GM18868 (cell line): ENCODE results near the gene CRYBA4.
A peak's percentile ranks its signal among the peaks of the same experiment; 100 is the strongest.

Experiments
- ATAC-seq: cut with Tn5 transposase; IDR thresholded peaks from one replicate; pipeline ENCODE4 v1.9.1; 2021; ENCODE audit warnings: mild to moderate bottlenecking, moderate library complexity; ENCODE audit not compliant: unreplicated experiment

Gene CRYBA4

DNA sequence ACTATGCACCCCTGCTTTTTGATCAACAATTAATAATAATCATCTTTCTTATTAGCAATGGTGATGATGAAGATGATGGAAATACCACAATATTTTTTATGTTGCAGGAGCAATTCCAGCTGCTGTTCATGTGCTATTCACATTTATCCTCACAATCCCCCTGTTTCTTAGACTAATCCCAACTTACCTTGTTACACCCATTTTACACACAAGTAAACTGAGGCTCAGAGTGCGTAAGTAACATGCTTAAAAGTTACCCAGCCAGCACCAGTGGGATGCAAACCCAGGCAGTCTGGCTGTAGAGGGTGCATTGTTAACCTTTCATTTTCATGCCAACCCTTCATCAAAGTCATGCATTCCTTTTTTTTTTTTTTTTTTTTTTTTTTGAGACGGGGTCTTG, 1.6 kb upstream of the CRYBA4 start:
- ATAC-seq: no peak

- ATAC-seq: no peak
Observed at GRCh38 chr22:26623984-26624383, 2.2 kb downstream of the CRYBA4 start.

DNA sequence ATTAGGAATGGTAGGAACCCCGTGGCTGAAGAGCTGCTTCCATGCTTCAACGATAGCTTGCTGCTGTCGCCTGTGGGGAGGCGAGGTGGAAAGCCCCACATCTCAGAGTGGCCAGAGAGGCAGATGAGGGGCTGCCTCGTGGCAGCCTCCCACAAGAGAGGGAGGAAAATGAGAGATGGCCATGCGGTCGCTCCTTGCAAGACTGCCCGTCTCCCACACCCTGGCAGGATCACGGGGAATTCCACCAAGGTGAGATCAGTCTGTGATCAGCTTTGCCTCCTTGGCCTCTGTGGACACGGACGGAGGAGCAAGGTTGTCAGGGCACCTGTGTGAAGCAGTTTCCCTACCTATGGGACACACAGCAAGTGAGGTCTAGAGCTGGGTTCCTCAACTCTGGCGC, 3.0 kb downstream of the CRYBA4 start:
- no peak for ATAC-seq

DNA sequence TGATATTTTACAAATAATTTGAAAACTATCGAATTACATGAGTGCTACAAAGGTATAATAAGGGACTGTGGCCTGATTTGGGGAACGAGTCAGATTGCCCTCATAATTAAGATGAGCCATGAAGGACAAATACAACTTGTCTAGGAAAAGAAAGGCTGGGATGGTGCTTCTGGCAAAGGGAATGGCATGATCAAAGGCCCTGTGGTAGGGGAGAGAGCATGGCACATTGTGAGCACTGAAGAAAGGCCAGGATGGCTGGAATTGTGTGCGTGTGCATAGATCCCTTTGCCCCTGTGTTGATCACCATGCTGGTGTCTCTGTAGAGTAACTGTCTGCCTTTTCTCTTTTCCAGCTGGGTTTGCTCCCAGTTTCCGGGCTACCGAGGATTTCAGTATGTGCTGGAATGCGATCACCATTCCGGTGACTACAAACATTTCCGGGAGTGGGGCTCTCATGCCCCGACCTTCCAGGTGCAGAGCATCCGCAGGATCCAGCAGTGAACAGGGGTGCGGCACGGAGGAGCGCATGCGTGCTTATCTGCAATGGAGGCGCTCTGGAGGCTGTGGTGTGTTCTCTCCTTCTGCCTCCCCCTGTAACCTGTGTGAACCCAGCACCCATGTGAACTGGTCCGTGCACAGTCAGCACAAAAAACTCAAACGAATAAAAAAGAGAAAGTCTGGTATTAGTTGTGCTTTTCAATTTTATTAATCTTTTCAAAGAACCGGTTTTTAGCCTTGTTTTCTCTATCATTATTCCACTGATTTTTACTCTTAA, 8.4 kb downstream of the CRYBA4 start:
- ATAC-seq: no peak

- no peak for ATAC-seq
Observed at GRCh38 chr22:26631282-26631681, 9.5 kb downstream of the CRYBA4 start.

DNA sequence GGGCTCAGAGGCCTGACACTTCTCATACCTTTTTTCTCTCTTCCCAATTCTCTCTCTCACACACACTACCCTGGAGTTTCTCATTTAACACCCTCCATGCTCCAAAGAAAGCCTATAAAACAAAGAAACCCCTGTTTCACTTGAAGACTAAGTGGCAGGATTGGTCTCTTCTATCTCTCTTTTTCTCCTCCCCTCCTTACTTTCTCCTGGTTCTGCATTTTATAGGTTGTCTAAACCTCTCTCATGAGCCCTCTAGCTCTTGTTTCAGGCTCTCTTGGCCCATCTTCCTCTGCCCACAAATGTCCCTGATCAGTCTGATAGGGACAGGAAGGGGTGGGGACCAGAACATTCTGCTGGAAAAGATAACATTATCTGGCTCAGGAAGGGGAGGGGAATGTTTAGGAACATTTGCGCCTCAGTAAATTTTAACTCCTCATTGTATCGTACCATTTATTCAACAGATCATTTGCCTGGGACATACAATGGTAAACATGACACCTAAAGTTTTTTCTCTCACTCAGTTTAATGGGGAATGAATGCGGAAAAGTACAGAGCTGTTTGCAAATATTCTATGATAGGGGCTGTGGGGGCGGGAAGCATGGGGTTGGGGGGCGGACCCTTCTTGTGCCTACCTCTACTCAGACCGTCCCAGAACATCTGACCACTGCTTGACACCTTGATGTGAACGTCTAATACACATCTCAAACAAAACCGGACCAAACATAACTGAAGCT, 10.8 kb downstream of the CRYBA4 start:
- no peak for ATAC-seq

GRCh38 chr22:26634189-26634588, 12.4 kb downstream of the CRYBA4 start:
- ATAC-seq: no peak

DNA sequence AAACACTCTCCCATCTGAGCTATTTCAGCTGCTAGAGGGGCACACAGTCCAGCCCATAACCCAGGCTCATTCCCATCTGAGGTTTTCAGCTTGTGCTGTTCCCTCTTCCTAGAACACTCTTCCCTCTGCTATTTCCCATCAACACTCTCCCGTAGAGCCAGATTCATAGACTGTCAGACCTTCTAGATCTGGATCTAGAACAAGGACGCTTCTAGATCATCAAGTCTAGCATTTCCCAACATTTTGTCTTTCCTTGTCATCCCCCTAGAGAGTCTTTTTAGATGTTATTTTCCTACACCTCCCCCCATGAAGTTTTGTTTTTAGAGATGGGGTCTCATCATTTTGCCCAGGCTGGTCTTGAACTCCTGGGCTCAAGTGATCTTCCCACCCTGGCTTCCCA, 13.4 kb downstream of the CRYBA4 start:
- no peak for ATAC-seq

DNA sequence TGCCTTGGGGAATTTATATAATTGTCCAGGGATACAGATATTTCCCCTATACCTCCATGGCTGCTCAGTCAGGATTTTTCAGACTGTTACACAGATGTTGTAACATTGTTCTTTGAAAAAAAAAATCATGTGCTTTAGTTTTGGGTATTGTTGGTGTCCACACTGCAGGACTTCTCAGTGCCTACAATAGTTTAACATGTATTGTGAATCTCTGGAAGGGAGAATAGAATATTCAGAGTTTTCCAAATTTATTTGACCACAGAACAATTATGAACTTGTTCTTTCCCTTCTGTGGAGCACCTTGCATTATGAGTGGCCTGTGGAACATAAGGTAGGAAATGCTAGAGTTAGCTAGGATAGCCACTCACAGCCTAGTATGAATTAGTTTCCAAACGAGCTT, 14.5 kb downstream of the CRYBA4 start:
- no peak for ATAC-seq

DNA sequence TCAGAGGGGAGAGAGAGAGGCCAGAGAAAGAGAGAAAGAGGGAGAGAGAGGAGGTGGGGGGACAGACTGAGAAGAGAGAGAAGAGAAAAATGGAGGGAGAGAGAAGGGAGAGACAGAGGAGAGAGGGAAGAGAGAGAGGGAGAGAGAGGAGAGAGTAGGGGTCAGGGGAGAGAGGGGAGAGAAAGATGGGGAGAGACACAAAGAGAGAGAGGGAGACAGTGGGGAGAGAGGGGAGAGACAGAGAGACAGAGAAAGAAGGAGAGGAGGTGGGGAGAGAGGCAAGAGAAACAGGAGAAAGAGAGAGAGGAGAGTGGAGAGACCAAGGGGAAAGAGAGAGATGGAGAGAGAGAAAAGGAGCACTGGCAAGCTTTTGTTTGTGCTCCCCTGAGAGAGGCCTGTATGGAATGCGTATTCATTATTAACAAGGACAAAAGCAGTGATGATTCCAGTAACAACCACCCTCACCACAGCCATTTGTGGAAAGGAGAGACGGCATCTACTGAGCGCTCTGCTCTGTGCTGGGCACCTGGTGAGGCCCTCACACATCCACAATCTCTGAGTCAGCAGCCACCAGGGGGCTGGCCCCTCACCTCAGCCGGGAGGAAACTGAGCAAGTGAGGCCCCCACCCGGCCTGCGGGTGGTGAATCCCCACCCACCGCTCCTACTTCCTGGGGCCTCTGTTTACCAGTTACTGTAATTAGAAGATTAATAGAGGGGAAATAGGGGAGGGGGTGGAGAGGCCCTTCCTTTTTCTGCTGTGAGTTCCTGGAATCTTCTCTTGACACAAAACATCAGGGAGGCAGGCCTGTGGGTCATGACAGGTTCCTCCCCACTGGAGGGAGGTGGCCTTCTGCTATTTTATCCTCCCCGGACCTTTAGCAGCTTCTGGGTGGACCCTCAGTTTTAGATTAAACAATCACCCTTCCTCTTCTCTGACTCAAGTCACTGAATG, 21.0 kb downstream of the CRYBA4 start:
- ATAC-seq: no peak

DNA sequence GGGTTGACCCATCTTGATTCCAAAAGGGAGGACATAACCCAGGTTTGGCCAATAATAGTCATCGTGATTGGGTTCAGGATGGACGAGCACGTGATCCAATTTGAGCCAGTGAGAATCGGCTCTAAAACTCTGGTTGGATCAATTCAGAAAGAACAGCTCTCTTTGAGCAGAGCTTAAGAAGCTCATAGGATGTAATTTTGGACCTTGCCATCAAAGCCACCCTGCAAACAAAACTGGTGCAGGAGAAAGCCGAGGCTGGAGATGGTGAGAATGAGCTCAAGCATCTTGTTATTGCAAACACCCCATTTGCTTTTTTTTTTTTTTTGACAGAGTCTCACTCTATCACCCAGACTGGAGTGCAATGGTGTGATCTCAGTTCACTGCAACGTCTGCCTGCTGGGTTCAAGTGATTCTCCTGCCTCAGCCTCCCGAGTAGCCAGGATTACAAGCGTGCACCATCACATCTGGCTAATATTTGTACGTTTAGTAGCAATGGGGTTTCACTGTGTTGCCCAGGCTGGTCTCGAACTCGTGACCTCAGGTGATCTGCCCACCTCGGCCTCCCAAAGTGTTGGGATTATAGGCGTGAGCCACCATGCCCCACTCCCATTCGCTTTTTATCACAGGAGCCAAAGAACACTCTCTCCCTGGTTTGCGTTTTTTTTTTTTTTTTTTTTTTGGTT, 21.8 kb downstream of the CRYBA4 start:
- ATAC-seq: no peak

GRCh38 chr22:26646158-26646557, 24.4 kb downstream of the CRYBA4 start:
- ATAC-seq: no peak

GRCh38 chr22:26648011-26648497, 26.3 kb downstream of the CRYBA4 start:
- no peak for ATAC-seq

DNA sequence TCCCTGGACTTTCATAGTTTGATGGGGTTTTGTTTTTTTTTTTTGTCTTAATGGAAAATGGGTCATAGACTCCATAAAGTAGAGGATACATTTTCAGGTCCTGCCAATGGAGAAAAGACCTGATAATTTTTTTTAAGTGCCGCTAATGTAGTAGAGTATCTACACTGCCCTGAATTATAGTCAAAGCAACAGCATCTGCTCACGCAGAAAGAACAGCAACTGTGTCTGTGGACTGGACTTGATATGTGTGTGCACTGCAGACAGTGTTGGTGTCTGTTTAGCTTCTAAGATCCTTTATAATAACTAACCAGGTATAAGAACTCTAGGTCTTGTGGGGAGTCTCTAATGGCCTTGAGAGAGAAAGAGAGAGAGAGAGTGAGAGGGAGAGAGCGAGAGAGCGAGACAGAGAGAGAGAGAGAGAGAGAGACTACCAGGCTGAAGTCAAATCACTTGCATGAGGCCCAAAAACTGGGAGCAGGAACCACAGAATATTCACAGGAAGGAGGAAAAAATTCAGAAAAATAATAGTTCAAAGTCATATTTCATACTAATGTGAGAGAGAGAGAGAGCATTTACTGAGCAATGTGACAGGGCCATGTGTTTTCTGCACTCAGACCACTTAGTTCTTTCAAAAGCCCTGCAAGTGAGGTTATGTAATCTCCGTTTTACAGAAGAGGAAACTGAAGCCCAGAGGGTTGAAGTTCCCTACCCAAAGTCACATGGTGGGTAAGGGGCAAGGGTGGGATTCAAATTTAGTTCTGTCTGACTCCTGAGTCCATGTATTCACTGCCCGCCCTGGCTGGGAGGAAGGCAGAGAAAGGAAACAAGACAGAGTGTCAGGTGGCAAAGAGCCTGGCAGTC, 27.0 kb downstream of the CRYBA4 start:
- ATAC-seq: no peak

DNA sequence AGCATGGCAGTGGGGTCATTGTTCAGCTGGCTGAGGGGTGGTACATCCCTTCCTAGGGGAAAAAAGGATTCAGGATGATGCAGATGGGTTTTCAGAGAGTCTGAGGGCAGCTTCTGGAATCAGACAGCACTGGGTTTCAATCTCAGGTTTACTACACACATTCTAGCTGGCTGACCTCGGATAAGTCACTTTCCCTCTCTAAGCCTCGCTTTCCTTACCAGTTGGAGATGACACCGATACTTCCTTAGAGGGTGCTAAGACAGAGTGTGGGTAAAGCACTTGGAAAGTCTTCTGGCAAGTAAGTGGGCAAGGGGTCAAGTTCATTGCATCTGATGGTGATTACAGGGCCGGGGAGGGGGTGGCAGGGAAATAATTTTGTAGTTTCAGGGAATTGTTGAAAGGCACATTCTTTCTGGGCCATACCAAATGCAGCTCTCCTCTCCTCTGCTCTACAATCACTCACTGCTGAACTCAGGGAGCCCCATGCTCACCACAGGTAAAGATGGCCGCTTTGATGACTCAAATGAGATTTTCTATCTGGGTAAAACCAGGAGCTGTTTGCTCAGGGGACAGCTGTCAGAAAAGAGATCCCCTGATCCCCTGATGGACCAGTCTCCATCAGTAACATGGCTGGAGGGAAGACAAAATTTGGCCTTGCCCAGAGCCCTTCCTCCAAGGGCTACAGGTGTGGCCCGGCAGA, 29.1 kb downstream of the CRYBA4 start:
- no peak for ATAC-seq

DNA sequence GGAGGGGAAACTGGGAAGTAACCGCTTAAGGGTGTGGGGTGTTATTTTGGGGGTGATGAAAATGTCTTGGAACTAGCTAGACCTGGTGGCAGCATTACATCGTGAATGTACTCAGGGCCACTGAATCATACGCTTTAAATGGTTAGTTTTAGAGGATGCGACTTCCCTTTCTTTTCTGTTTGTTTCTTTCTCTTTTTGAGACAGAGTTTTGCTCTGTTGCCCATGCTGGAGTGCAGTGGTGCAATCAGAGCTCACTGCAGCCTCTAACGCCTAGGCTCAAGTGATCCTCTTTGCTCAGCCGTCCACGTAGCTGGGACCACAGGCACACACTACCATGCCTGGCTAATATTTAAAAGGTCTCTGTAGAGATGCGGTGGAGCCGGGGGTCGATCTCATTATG, 30.1 kb downstream of the CRYBA4 start:
- ATAC-seq: no peak

GRCh38 chr22:26656891-26657851, 35.4 kb downstream of the CRYBA4 start, which contains the start of gene MIAT:
MIAT (plus strand) TSS chr22:26657588.
- peak; percentile 62 for ATAC-seq

DNA sequence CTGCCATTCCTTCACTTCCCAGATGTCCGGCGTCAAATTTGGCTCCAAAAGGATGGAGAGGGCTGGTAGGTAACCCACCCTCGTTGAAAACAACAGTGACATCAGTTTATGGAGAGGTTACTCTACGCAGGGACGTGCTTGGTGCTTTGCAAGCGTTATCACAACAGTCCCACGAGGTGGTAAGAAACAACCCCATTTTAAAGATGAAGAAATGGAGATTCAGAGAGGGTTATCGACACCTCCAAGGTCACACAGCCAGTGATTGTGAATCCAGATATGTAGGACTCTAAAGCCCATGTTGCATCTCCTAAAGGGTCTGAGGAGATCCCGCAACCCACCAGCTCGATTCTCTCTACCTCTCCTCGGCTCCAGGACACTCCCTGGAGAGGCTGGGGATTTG, 36.4 kb downstream of the CRYBA4 start:
- ATAC-seq: no peak
